ENCODE measurements around the gene PCDH18. TPM values are rescaled to one million over a fixed set of nuclear protein-coding genes. Genes with fewer than 3 reads are reported as not detected.
A peak's percentile ranks its signal among the peaks of the same experiment; 100 is the strongest.
"Not testable (repeated sequence)": the region's sequence is repeated elsewhere in the genome, so short reads cannot be mapped to it uniquely, and the experiment has no call there.

PCDH18 gene
- total RNA-seq, 2 donors from 2014 or later, result not detected

- ATAC-seq (replicated peaks in 1 of 2); H3K36me3 Mint-ChIP-seq (ENCODE audit: insufficient read depth in 2 of 2); H3K27ac Mint-ChIP-seq; DNase-seq; H3K4me1 Mint-ChIP-seq (ENCODE audit: low read depth); H3K9me3 Mint-ChIP-seq; H3K4me3 Mint-ChIP-seq; H3K27me3 Mint-ChIP-seq (ENCODE audit: low read depth): not testable (repeated sequence)
These were observed 5.5 kb upstream of the PCDH18 start for GRCh38 chr4:137537807-137538206.

GRCh38 chr4:137536789-137537561 is 4.7 kb upstream of the PCDH18 start:
- Mint-ChIP-seq H3K4me1 (ENCODE audit: low read depth) (peaks cover 7% of the 10 kb centered on the region), H3K4me3 (no peak overlapping the region), H3K36me3 (ENCODE audit: insufficient read depth in 2 of 2) (no peaks in the 10 kb centered on the region), H3K27ac (no peak overlapping the region), H3K27me3 (ENCODE audit: low read depth) (no peaks in the 10 kb centered on the region), H3K9me3 (no peaks in the 10 kb centered on the region)
- DNase-seq (no peak), ATAC-seq (replicated peaks in 1 of 2) (no peak)

- Mint-ChIP-seq H3K4me3 (no peak overlapping the region), H3K27me3 (ENCODE audit: low read depth) (no peaks in the 10 kb centered on the region), H3K36me3 (ENCODE audit: insufficient read depth in 2 of 2) (no peaks in the 10 kb centered on the region), H3K4me1 (ENCODE audit: low read depth) (peaks cover 7% of the 10 kb centered on the region), H3K9me3 (no peaks in the 10 kb centered on the region), H3K27ac (no peak overlapping the region)
- DNase-seq (no peak), ATAC-seq (replicated peaks in 1 of 2) (no peak)
These were observed 3.4 kb upstream of the PCDH18 start for GRCh38 chr4:137535718-137536117.

GRCh38 chr4:137534516-137534915 is 2.2 kb upstream of the PCDH18 start:
- H3K27me3 Mint-ChIP-seq (ENCODE audit: low read depth), result no peaks in the 10 kb centered on the region
- H3K9me3 Mint-ChIP-seq, result no peaks in the 10 kb centered on the region
- no peak overlapping the region for H3K4me3 Mint-ChIP-seq
- ATAC-seq (replicated peaks in 1 of 2) (no peak), DNase-seq (no peak)
- no peak overlapping the region for H3K27ac Mint-ChIP-seq
- H3K36me3 Mint-ChIP-seq (ENCODE audit: insufficient read depth in 2 of 2), result no peaks in the 10 kb centered on the region
- peaks cover 7% of the 10 kb centered on the region for H3K4me1 Mint-ChIP-seq (ENCODE audit: low read depth)

- DNase-seq, result no peak
- Mint-ChIP-seq H3K4me3 (peak overlapping the region in 1 of 2 donors; percentile 5), H3K36me3 (ENCODE audit: insufficient read depth in 2 of 2) (no peaks in the 10 kb centered on the region), H3K27ac (no peak overlapping the region), H3K4me1 (ENCODE audit: low read depth) (peaks cover 7% of the 10 kb centered on the region), H3K27me3 (ENCODE audit: low read depth) (no peaks in the 10 kb centered on the region), H3K9me3 (no peaks in the 10 kb centered on the region)
- ATAC-seq (replicated peaks in 1 of 2), result no peak
These were observed 1.6 kb upstream of the PCDH18 start for GRCh38 chr4:137533855-137534254.

GRCh38 chr4:137532869-137533236 is 559 bp upstream of the PCDH18 start:
- Mint-ChIP-seq H3K27me3 (ENCODE audit: low read depth) (no peaks in the 10 kb centered on the region), H3K27ac (no peak overlapping the region), H3K36me3 (ENCODE audit: insufficient read depth in 2 of 2) (no peaks in the 10 kb centered on the region), H3K9me3 (no peaks in the 10 kb centered on the region), H3K4me3 (no peak overlapping the region), H3K4me1 (ENCODE audit: low read depth) (peaks cover 7% of the 10 kb centered on the region)
- no peak for DNase-seq
- no peak for ATAC-seq (replicated peaks in 1 of 2)

GRCh38 chr4:137531168-137531985 is 917 bp downstream of the PCDH18 start:
- no peaks in the 10 kb centered on the region for H3K36me3 Mint-ChIP-seq (ENCODE audit: insufficient read depth in 2 of 2)
- H3K27me3 Mint-ChIP-seq (ENCODE audit: low read depth), result no peaks in the 10 kb centered on the region
- H3K27ac Mint-ChIP-seq, result no peak overlapping the region
- no peak for ATAC-seq (replicated peaks in 1 of 2)
- DNase-seq, result no peak
- H3K4me1 Mint-ChIP-seq (ENCODE audit: low read depth), result peaks cover 7% of the 10 kb centered on the region
- no peak overlapping the region for H3K4me3 Mint-ChIP-seq
- H3K9me3 Mint-ChIP-seq, result no peaks in the 10 kb centered on the region

- H3K36me3 Mint-ChIP-seq (ENCODE audit: insufficient read depth in 2 of 2), result no peaks in the 10 kb centered on the region
- no peak overlapping the region for H3K27ac Mint-ChIP-seq
- peaks cover 7% of the 10 kb centered on the region for H3K4me1 Mint-ChIP-seq (ENCODE audit: low read depth)
- H3K4me3 Mint-ChIP-seq, result no peak overlapping the region
- no peaks in the 10 kb centered on the region for H3K27me3 Mint-ChIP-seq (ENCODE audit: low read depth)
- H3K9me3 Mint-ChIP-seq, result no peaks in the 10 kb centered on the region
- no peak for DNase-seq
- no peak for ATAC-seq (replicated peaks in 1 of 2)
These were observed 2.1 kb downstream of the PCDH18 start for GRCh38 chr4:137530176-137530575.

GRCh38 chr4:137529432-137529831 is 2.9 kb downstream of the PCDH18 start:
- no peaks in the 10 kb centered on the region for H3K27me3 Mint-ChIP-seq (ENCODE audit: low read depth)
- no peaks in the 10 kb centered on the region for H3K9me3 Mint-ChIP-seq
- H3K4me1 Mint-ChIP-seq (ENCODE audit: low read depth), result peaks cover 7% of the 10 kb centered on the region
- H3K36me3 Mint-ChIP-seq (ENCODE audit: insufficient read depth in 2 of 2), result no peaks in the 10 kb centered on the region
- no peak overlapping the region for H3K4me3 Mint-ChIP-seq
- H3K27ac Mint-ChIP-seq, result no peak overlapping the region
- DNase-seq (no peak), ATAC-seq (replicated peaks in 1 of 2) (no peak)

- Mint-ChIP-seq H3K27me3 (ENCODE audit: low read depth) (no peaks in the 10 kb centered on the region), H3K9me3 (no peaks in the 10 kb centered on the region), H3K36me3 (ENCODE audit: insufficient read depth in 2 of 2) (no peaks in the 10 kb centered on the region), H3K27ac (no peak overlapping the region), H3K4me1 (ENCODE audit: low read depth) (peaks cover 4% of the 10 kb centered on the region), H3K4me3 (no peak overlapping the region)
- DNase-seq, result no peak
- ATAC-seq (replicated peaks in 1 of 2), result no peak
These were observed 3.6 kb downstream of the PCDH18 start for GRCh38 chr4:137528673-137529072.

- Mint-ChIP-seq H3K27me3 (ENCODE audit: low read depth) (no peaks in the 10 kb centered on the region), H3K36me3 (ENCODE audit: insufficient read depth in 2 of 2) (no peaks in the 10 kb centered on the region), H3K27ac (no peak overlapping the region), H3K9me3 (no peaks in the 10 kb centered on the region), H3K4me1 (ENCODE audit: low read depth) (no peaks in the 10 kb centered on the region), H3K4me3 (no peak overlapping the region)
- ATAC-seq (replicated peaks in 1 of 2), result no peak
- no peak for DNase-seq
These were observed 5.6 kb downstream of the PCDH18 start for GRCh38 chr4:137526681-137527080.

- H3K4me1 Mint-ChIP-seq (ENCODE audit: low read depth), result no peaks in the 10 kb centered on the region
- no peak overlapping the region for H3K27ac Mint-ChIP-seq
- no peaks in the 10 kb centered on the region for H3K9me3 Mint-ChIP-seq
- no peak overlapping the region for H3K4me3 Mint-ChIP-seq
- ATAC-seq (replicated peaks in 1 of 2), result no peak
- no peak for DNase-seq
- H3K27me3 Mint-ChIP-seq (ENCODE audit: low read depth), result no peaks in the 10 kb centered on the region
- H3K36me3 Mint-ChIP-seq (ENCODE audit: insufficient read depth in 2 of 2), result no peaks in the 10 kb centered on the region
These were observed 7.4 kb downstream of the PCDH18 start for GRCh38 chr4:137524725-137525369.

GRCh38 chr4:137523329-137523728 is 9.0 kb downstream of the PCDH18 start:
- ATAC-seq (replicated peaks in 1 of 2), result no peak
- H3K9me3 Mint-ChIP-seq, result no peaks in the 10 kb centered on the region
- DNase-seq, result no peak
- no peak overlapping the region for H3K27ac Mint-ChIP-seq
- no peaks in the 10 kb centered on the region for H3K4me1 Mint-ChIP-seq (ENCODE audit: low read depth)
- H3K36me3 Mint-ChIP-seq (ENCODE audit: insufficient read depth in 2 of 2), result no peaks in the 10 kb centered on the region
- H3K27me3 Mint-ChIP-seq (ENCODE audit: low read depth), result no peaks in the 10 kb centered on the region
- no peak overlapping the region for H3K4me3 Mint-ChIP-seq

Data from activated T-cell treated with anti-CD3 and anti-CD28 coated beads, Interleukin-2, amount 50 U/mL, for 72 hours (primary cell).